Hepatic stellate cell (primary cell): ENCODE measurements around the gene POLD1.
A peak's percentile ranks its signal among the peaks of the same experiment; 100 is the strongest.

ENCODE experiments used
- DNase-seq: peaks from one replicate; pipeline ENCODE4 v3.0.0; 2011; ENCODE audit warnings: low spot score

Gene POLD1

DNA sequence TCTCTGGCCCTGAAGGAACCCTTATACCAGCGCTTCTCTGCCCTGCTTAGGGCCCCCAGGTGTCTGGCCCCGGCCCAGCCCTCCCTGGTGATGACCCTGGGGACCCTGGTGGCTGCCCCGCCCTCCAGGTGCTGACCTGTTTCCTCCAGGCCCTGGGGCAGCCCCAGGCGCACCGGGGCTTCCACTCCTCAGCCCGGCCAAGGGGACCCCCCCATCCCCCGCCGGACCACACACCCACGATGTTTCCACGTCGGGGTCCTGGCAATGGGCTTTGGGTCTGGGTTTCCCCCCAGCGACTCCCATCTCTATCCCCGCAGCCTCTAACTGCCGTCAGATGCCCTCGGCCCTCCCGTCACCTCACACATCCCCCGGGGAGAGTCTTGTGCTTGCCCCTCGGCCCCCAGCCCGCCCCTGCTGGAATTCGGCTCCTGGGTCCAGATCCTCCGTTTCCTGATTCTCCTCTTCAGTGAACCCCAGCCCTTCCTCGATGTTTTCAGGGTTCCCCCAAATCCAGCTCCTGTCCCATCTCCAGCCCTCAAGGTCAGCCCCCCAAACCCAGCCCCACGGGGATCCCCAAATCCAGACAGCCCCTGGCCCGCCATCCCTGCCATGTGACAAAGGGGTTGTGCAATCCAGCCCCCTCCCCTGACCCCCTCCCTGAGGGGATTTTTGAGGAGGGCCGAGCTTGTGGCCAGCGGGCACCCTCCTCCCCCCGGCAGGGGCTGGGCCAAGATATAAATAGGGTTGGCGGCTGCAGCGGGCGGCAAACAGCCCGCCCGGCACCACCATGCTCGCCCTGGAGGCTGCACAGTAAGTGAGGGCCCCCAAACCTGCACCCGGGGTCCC, 34.3 kb downstream of the POLD1 start, which contains the start of gene SPIB:
Gene SPIB (plus strand): TSS at position 763 of the 846 bp plus-strand sequence. CDS start 25 bp downstream, at position 788.
- DNase-seq: no peak

DNA sequence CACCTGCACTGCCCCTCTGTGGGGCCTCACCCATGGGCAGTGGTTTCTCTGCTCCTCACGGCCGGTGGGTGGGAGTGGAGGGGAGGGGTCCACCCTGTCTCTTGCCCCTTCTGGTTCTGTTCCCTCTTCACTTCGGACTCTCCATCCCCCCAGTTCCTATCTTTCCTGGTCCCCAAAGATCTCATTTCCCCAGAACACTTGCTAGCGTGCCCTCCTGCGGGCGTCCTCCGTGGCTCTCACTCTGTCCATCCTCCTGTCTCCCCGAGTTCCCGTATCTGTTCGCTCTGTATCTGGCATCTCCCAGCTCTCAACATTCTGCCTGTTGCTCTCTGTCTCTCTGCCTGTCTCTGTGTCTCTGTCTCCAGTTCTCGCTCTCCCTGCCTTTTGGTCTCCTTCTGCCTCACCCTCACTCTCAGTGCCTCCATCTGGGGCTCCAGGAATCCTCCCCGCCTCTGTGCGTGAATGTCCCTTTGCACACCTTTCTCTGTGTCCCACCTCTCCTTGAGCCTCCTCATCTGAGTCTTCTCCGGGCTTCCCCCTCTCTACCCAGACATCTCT, 35.0 kb downstream of the POLD1 start:
- no peak for DNase-seq

DNA sequence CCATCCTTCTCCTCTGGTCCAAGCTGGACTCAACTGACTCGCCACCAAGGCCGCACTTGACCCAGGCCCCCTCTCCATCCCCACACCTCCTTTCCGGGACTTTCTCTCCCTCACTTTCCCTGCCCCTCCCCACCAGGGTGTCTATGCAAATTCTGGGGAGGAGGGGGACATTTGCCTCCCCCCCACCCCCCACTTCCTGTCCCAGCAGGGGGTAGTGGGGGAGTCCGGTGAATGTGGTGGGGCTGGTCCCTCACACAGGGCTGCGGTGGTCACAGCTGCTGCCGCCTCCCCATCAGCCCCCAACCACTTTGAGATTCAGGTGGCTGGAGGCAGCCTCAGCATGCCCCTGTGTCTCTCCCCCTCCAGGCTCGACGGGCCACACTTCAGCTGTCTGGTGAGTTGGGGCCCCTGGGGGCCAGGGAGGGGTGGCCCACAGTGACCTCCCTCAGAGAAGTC, 35.5 kb downstream of the POLD1 start:
- DNase-seq: no peak

DNA sequence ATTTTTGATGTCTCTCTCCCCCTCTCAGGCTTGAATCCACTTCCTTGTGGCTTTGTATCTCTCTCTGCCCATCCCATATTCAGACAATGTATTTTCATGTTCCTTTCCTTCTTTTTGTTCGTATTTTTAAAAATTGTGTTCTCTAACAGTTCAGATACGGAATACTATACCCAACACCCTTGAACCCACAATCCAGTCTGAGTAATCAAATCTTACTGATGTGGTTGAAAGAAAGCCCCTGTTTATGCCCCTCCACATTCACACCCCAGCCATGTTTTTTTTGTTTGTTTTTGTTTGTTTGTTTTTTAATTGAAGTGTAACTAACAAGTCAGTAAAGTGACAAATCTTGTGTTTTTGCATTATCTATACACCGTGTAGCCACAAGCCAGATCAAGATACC, 36.0 kb downstream of the POLD1 start:
- no peak for DNase-seq

DNA sequence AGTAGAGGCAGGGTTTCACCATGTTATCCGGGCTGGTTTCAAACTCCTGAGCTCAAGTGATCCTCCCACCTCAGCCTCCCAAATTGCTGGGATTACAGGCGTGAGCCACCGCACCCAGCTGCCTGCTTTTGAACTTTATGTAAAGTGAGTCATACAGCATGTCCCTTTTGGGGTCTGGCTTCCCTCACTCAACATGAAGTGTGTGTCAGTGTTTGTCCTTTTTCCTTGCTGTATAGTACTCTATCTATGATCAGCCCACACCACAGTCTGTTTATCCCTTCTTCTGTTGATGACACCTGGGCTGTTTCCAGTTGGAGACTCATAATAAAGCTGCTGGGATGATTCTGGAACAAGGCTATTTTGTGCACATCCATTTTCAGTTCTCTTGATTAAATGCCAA, 36.7 kb downstream of the POLD1 start:
- DNase-seq: no peak

DNA sequence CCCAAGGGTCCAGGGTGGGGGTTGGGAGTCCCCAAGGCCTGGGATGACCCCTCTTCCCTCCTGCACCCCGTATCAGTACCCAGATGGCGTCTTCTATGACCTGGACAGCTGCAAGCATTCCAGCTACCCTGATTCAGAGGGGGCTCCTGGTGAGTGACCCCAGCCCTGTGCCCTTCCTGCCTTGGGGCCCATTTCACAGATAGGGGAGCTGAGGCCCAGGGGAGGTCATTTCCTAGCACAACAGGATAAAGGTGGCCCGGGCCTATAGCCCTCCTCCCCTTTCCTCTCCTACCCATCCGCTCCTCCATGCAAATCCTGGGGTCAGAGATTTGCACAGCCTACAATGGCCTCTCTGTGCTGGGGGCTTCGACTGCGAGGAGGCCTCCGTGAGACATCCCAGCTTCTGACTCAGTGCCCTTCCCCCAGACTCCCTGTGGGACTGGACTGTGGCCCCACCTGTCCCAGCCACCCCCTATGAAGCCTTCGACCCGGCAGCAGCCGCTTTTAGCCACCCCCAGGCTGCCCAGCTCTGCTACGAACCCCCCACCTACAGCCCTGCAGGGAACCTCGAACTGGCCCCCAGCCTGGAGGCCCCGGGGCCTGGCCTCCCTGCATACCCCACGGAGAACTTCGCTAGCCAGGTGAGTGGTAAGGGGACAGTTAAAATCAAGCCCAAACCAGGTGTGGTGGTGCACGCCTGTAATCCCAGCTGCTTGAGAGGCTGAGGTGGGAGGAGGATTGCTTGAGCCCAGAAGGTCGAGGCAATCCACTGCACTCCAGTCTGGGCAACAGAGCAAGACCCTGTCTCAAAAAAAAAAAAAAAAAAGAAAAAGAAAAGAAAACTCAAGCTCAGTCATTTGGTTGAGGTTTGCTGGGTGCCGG, 38.5 kb downstream of the POLD1 start:
- no peak for DNase-seq

DNA sequence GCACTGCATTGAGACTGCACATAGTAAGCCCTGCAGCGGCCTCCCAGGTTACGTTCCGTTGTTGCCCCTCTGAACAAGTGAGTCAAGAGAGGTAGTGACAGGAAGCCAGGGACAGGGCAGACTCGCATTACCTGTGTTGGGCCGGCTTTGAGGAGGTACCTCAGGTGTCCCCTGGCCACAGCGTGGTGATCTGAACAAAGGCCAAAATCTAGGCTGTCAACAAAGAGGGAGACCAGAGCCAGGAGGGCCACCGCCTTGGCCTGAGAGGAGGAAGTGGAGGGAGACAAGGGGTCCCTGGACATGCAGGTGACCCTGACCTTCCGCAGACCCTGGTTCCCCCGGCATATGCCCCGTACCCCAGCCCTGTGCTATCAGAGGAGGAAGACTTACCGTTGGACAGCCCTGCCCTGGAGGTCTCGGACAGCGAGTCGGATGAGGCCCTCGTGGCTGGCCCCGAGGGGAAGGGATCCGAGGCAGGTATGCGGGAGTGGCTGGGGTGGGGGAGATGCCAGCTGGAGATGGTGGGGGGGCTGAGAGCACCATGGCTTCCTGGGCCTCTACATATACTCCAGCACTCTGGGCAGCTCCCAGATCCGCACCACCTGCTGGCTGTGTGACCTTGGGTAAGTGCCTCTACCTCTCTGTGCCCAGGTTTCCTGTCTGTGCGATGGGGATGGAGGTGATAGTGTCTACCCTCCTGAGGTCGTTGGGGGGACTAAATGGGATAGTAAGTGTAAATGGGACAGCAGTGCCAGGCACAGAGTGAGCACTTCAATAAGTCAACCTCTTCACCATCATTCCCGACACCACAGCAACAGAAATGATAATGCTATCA, 39.3 kb downstream of the POLD1 start:
- DNase-seq: no peak

DNA sequence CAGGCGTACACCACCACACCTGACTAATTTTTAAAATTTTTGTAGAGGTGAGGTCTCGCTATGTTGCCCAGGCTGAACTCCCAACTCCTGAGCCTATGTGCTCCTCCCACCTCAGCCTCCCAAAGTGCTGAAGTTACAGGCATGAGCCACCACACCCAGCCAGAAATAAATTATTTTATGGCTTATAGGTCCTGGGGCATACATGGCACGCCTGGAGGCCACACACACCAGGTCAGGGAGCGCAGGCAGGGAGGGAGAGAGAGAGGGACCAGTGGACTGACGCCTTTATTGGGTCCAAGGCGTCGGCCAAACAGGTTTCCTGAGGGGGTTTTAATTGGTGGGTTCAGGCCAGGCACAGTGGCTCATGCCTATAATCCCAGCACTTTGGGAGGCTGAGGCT, 41.4 kb downstream of the POLD1 start:
- no peak for DNase-seq

DNA sequence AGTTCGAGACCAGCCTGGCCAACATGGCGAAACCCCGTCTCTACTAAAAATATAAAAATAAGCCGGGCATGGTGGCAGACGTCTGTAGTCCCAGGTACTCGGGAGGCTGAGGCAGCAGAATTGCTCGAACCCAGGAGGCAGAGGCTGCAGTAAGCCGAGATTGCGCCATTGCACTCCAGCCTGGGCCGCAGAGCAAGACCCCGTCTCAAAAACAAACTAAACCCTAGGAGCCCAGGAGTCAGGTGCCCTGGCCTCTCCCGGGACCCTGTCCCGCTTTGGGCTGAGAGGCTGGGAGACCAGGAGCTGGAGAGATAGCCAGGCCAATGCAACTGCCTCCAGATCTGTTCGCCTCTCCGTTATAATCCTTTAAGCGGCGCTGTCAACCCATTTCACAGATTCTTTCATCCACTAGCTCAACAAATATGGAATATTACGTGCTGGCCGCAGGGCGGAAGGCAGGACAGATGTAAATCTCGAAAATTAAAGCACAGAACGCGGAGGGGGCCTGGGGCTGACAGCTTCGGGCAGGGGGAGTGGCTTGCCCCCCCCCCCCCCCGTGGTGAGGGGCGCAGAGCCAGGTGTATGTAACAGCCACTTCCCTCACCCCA, 43.3 kb downstream of the POLD1 start:
- DNase-seq: no peak

DNA sequence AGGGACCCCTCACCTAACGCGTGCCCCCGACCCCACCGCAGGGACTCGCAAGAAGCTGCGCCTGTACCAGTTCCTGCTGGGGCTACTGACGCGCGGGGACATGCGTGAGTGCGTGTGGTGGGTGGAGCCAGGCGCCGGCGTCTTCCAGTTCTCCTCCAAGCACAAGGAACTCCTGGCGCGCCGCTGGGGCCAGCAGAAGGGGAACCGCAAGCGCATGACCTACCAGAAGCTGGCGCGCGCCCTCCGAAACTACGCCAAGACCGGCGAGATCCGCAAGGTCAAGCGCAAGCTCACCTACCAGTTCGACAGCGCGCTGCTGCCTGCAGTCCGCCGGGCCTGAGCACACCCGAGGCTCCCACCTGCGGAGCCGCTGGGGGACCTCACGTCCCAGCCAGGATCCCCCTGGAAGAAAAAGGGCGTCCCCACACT, 43.9 kb downstream of the POLD1 start:
- DNase-seq: no peak

DNA sequence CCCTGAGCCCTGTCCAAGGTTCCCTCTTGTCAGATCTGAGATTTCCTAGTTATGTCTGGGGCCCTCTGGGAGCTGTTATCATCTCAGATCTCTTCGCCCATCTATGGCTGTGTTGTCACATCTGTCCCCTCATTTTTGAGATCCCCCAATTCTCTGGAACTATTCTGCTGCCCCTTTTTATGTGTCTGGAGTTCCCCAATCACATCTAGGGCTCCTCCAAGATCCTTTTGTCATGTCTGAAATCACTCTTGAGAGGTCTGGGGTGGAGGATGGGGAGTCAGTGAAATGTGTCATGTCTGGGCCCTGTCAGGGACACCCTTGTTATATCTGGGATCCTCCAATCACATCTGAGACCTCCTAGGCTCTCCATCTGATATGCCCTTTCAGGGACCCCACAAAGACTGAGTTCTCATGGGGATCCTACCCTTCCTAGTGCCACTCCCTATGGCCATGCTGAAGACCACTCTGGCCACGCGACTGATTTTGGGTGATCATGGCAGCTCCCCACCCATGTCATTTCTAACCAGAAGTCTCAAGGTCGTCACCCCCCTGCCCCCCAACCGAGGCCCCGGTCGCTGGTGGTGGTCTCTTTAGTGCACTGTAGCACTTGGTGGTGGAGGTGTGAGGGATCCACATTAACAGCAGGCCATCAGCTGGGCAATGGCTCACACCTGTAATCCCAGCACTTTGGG, 44.8 kb downstream of the POLD1 start:
- no peak for DNase-seq

DNA sequence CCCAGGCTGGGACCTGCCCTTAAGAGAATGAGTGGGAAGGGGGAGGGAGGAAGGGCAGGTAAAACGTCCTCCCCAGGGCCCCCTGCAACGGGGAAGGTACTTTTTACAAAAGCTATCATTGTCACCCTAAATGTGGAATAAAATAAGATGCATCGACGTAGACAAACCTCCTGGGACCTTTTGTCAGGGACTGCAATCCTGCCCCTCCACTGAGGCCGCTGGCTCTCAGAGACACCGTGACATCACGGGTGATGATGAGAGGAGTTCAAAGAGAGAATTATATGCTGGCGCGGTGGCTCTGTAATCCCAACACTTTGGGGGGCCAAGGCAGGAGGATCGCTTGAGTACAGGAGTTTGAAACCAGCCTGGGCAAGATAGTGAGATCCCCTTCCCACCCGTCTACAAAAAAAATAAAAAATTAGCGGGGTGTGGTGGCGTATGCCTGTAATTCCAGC, 46.8 kb downstream of the POLD1 start:
- DNase-seq: no peak

DNA sequence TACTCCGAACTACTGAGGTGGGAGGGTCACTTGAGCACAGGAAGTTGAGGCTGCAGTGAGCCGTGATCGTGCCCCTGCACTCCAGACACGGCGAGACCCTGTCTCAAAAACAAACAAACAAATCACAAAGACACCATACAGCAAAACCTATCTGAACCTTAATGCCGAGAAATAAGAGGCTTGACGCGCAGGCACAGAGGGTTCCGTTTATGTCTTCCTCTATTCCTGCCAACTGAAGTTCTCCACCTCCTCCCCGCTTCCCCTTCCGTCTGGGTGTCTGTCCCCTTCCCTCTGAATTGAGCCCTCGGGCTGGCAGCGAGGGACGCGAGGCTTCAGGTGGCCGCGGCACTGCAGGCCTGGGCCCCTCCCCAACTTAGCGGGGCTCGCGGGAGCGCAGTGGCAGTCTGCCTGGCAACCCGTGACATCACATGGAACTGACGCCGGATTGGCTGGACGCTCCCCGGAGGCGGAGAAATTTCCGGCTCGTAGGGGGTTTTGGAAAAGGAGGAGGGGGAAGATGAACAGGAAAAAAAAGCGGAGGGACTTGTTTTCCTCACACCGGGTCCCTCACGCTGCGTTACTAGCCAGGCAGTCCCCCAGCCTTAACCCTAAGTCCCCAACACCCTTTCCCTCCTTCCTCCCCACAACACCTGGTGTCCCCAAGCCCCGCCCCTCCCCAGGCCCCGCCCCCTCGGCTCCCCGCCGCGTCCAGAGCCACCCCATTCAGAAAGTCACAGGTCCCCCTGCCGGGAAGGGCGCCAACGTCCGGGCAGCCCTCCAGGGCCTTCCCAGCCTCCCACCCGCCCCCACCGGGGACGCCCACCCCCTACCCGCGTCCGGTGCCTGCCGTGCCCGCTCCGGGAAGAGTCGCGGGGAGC, 47.4 kb downstream of the POLD1 start:
- peak; percentile 94 for DNase-seq

DNA sequence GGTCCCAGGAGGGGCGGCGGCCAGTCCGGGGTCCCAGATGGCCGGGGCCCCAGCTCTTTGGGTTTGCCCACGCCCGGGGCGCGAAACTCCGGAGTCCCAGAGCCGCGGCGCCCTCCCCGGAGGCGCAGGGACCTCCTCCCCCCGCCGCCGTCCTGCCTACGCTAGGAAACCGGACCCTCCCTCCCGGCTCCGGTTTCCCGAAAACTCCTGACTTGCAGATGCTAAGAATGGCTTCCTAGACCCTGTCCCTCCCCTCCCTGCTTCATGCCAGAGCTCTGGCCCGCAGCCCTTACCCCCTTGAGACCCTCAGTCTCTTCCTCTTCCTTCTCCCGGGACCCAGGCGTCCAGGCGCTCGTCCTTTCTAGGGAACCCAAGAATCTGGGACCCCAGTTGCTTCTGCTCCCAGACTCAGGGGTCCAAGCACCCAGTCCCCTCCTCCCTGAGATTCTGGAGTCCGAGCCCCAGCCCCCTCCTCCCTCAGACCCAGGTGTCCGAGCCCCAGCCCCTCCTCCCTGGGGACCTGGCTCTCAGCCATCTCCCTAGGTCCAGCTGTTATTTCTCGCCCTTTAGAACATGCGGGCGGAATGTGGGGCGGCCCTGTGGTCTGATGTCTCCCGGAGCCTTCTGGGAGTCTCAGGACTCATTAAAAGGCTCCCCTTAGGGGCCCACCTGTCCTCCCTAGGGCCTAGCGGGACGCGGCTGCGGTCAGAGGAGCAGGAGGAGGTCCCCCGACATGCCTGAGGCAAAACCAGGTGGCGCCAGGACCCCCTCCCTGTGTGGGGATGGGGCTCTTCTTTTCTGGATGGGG, 48.3 kb downstream of the POLD1 start, which contains the start of gene MYBPC2:
Gene MYBPC2 (plus strand): TSS at position 672 of the 808 bp plus-strand sequence. CDS start 62 bp downstream, at position 734.
- DNase-seq: no peak

DNA sequence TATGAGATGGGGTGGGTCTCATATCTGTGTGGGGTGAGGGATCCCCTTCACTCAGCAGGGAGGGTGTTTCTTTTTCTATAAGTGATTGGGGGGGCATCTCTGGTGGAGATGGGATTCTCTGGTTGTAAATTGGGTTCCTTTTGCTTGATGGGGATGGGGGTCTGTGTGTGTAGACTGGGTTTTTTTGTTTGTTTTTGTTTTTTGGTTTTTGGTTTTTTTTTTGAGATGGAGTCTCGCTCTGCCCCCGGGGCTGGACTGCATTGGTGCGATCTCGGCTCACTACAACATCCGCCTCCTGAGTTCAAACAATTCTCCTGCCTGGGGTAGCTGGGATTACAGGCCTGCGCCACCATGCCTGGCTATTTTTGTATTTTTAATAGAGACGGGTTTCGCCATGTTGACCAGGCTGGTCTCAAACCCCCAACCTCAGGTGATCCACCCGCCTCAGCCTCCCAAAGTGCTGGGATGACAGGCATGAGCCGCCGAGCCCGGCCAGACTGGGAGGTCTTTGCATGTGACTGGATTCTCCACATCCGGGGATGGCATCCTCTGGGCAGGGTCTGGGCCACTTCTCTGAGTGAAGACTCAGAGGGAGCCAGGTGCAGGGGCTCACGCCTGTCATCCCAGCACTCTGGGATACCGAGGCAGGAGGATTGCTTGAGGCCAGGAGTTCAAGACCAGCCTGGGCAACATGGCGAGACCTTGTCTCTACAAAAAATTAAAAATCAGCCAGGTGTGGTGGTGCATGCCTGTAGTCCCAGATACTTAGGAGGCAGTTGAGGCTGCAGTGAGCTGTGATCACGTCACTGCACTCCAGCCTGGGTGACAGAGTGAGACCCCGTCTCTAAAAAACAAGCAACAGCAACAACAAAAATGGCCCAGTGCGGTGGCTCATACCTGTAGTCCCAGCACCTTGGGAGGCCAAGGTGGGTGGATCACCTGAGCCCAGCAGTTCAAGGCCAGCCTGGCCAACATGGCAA, 49.3 kb downstream of the POLD1 start:
- DNase-seq: no peak

DNA sequence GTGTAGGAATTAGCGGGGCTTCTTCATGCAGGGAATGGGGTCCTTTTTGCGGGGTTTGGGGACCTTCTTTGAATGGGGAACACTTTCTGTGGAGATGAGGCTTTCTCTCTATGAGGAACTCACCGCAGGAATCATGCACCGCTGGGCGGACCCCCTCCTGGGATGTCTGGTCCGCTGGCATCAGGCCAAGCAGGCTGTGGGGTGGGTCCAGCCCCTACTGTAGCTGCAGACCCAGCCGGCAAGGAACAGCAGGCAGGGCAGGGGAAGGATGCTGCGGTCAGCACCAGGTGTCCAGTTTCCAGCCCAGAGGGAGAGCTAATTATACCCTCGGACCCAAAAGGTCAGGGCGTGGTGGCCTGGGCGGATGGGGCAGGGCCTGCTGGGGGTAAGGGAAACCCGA, 50.4 kb downstream of the POLD1 start:
- no peak for DNase-seq

DNA sequence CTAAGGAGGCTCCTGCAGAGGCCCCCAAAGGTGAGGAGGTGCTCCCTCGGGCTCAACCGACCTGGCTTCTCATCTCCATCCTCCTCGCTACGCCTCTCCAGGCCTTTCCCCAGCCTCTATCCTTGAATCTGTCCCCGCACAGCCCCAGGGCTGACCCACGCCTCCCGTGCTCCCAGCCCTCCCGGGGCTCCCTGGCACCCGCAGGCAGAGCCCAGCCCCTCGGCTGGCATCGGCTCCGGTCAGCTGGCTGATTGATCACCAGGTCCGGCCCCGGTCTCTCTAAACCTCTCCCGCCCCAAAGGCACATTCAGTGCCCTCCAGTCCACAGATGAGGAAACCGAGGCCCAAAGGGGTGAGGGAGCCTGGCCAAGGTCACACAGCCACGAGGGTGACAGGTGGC, 51.1 kb downstream of the POLD1 start:
- no peak for DNase-seq
